ENCODE data around the gene EPM2A.

DNA sequence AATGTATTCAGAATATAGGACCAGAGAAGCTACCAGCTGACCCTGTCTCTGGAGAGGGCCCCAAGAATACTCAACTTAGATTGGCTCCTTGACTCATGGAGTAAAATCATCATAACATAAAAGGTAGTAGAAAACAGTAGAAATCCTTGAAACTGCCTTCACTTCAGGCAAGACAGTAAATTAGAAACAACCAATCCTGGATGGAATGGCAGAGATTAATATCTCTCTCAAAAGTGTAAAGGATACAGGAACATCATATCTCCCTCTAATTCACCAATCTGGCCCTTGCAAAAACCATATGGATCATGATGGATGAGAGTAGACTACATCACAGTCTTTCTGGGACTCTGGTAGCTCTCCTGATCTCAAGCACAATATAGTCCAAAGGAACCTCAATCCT lies 20.4 kb upstream of the EPM2A start:
- TF ChIP-seq, protein P1, sequence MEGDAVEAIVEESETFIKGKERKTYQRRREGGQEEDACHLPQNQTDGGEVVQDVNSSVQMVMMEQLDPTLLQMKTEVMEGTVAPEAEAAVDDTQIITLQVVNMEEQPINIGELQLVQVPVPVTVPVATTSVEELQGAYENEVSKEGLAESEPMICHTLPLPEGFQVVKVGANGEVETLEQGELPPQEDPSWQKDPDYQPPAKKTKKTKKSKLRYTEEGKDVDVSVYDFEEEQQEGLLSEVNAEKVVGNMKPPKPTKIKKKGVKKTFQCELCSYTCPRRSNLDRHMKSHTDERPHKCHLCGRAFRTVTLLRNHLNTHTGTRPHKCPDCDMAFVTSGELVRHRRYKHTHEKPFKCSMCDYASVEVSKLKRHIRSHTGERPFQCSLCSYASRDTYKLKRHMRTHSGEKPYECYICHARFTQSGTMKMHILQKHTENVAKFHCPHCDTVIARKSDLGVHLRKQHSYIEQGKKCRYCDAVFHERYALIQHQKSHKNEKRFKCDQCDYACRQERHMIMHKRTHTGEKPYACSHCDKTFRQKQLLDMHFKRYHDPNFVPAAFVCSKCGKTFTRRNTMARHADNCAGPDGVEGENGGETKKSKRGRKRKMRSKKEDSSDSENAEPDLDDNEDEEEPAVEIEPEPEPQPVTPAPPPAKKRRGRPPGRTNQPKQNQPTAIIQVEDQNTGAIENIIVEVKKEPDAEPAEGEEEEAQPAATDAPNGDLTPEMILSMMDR (conservative IDR thresholded peaks at IDR 0.05 in 1 of 2, IDR thresholded peaks at IDR 0.05 in 1 of 2; ENCODE audit: extremely low read depth in 1 of 2, insufficient read depth in 1 of 2, low read depth in 1 of 2, low read length in 2 of 2) = no peak
- TF ChIP-seq EZH2 (IDR thresholded peaks at IDR 0.05; ENCODE audit: borderline replicate concordance, low read length) = no peak
